HepG2 (cell line): Measurements from ENCODE around the gene HDAC8. TPM values are rescaled to one million over a fixed set of nuclear protein-coding genes. Genes with fewer than 3 reads are reported as not detected.

Source experiments
- ATAC-seq: fragments of 200-7000 bp; cut with Tn5 transposase; 3 replicates; pipeline ENCODE4 v1.9.1; 2020; ENCODE audit warnings: mild to moderate bottlenecking, moderate library complexity
- BruUV-seq: library from RNA; stranded (reverse); fragments of 400-500 nt; replicated peaks from 2 replicates; lab custom pipeline; 2021; lab: Mats Ljungman, UMichigan
- CTCF ChIA-PET: fragments of 300-600 bp; formaldehyde crosslinking; extraction: SDS; loops from one replicate; lab custom pipeline; 2021; ENCODE audit warnings: low total read pairs, inconsistent platforms, low intra/inter-chr PET ratio; lab: Yijun Ruan, JAX
- POLR2A ChIA-PET: fragments of 350-600 bp; sonication (Branson Sonifier 250); formaldehyde crosslinking; loops from one replicate; lab custom pipeline; 2020; ENCODE audit warnings: antibody characterized with exemption, inconsistent platforms; lab: Yijun Ruan, JAX
- DNase-seq: peaks from one replicate; pipeline ENCODE4 v3.0.0-alpha.2; 2015; ENCODE audit warnings: low spot score
- FAIRE-seq: peaks from 3 replicates; lab custom pipeline; 2011; peaks lifted over from hg19 to GRCh38; lab: Jason Lieb, UNC
- H2AFZ ChIP-seq: one replicate; pipeline ENCODE4 v1.6.1; 2011; ENCODE audit warnings: low read length, inconsistent platforms
- H3K27ac ChIP-seq: fragments of 300-600 bp; 3 replicates; pipeline ENCODE4 v1.8.0; 2011; ENCODE audit warnings: mixed run types, mild to moderate bottlenecking, mixed read lengths, low read length, inconsistent platforms; ENCODE audit not compliant: insufficient read depth; ENCODE audit errors: extremely low read length
- H3K27me3 ChIP-seq, 2 experiments: fragments of 200-600 bp in 1 of 2; 2 replicates in 1 of 2; 3 replicates in 1 of 2; pipeline versions ENCODE4 v1.6.0 to v1.8.0; 2011; ENCODE audit warnings: low read length in 2 of 2, mild to moderate bottlenecking in 2 of 2, moderate library complexity in 2 of 2, inconsistent platforms in 1 of 2; ENCODE audit not compliant: insufficient read depth in 2 of 2, control insufficient read depth in 1 of 2
- H3K36me3 ChIP-seq, 2 experiments: fragments of 200-600 bp in 1 of 2; replicated peaks in 1 of 2; 2 replicates in 1 of 2; 3 replicates in 1 of 2; pipeline versions ENCODE4 v1.5.1 to v1.8.0; 2011; ENCODE audit warnings: low read length in 2 of 2, inconsistent platforms in 1 of 2; ENCODE audit not compliant: insufficient read depth in 2 of 2, control insufficient read depth in 1 of 2
- H3K4me1 ChIP-seq: 2 replicates; pipeline ENCODE4 v1.5.1; 2012; ENCODE audit warnings: low read length, inconsistent platforms; ENCODE audit not compliant: insufficient read depth
- H3K4me2 ChIP-seq: 2 replicates; pipeline ENCODE4 v1.6.0; 2011; ENCODE audit warnings: low read depth, low read length, inconsistent platforms
- H3K4me3 ChIP-seq, 3 experiments: fragments of 200-600 bp in 1 of 3; sonication (generic), shearing (Covaris generic) in 1 of 3; replicated peaks in 1 of 3; 2 replicates each; pipeline ENCODE4 v1.5.1; 2011 to 2016; ENCODE audit warnings: low read length in 3 of 3, inconsistent platforms in 2 of 3, low read depth in 2 of 3, mild to moderate bottlenecking in 2 of 3, control low read depth in 1 of 3, mixed read lengths in 1 of 3; ENCODE audit not compliant: insufficient read depth in 1 of 3
- H3K79me2 ChIP-seq: one replicate; pipeline ENCODE4 v1.6.1; 2011; ENCODE audit warnings: low read length, inconsistent platforms; ENCODE audit not compliant: insufficient read depth
- H3K9ac ChIP-seq: 2 replicates; pipeline ENCODE4 v1.6.0; 2011; ENCODE audit warnings: mild to moderate bottlenecking, low read depth, low read length, inconsistent platforms; ENCODE audit not compliant: insufficient read depth
- H3K9me3 ChIP-seq: 2 replicates; pipeline ENCODE4 v1.5.1; 2012; ENCODE audit warnings: mild to moderate bottlenecking, low read length
- H4K20me1 ChIP-seq: 2 replicates; pipeline ENCODE4 v1.6.0; 2011; ENCODE audit warnings: inconsistent platforms, mild to moderate bottlenecking, low read length, moderate library complexity; ENCODE audit not compliant: insufficient read depth
- CREB1 ChIP-seq, 2 experiments: fragments of 450-650 bp in 1 of 2; IDR thresholded peaks; 2 replicates each; pipeline ENCODE4 v1.6.1; 2016 to 2017; ENCODE audit warnings: control low read depth in 1 of 2, mild to moderate bottlenecking in 1 of 2, missing compliant biosample characterization in 1 of 2, missing genetic modification characterization in 1 of 2
- HNF4A ChIP-seq: sonication (generic); formaldehyde crosslinking; IDR thresholded peaks from 2 replicates; pipeline ENCODE4 v1.4.0; 2020; ENCODE audit warnings: missing genetic modification reagents
- KLF15 ChIP-seq: sonication (generic); formaldehyde crosslinking; IDR thresholded peaks from 2 replicates; pipeline ENCODE4 v1.8.1; 2023; ENCODE audit warnings: borderline replicate concordance, mild to moderate bottlenecking, inconsistent platforms, missing genetic modification reagents, mixed read lengths
- NFKB2 ChIP-seq: sonication (generic); formaldehyde crosslinking; IDR thresholded peaks from 2 replicates; pipeline ENCODE4 v1.4.0; 2020; ENCODE audit warnings: missing genetic modification reagents, borderline replicate concordance
- REST ChIP-seq, 2 experiments: IDR thresholded peaks; 2 replicates each; pipeline ENCODE4 v1.6.1; 2011 to 2012; ENCODE audit warnings: low read length in 2 of 2, borderline replicate concordance in 1 of 2, low read depth in 1 of 2, mild to moderate bottlenecking in 1 of 2, moderate library complexity in 1 of 2
- ZC3H4 ChIP-seq: sonication (generic); formaldehyde crosslinking; IDR thresholded peaks from 2 replicates; pipeline ENCODE4 v1.4.0; 2020; ENCODE audit warnings: missing genetic modification reagents, borderline replicate concordance
- ZNF616 ChIP-seq: sonication (generic); formaldehyde crosslinking; IDR thresholded peaks from 2 replicates; pipeline ENCODE4 v1.5.0; 2020; ENCODE audit warnings: low read depth, mild to moderate bottlenecking, missing genetic modification reagents
- ZNF639 ChIP-seq: conservative IDR thresholded peaks from 2 replicates; pipeline ENCODE4 v1.6.1; 2018; ENCODE audit warnings: missing genetic modification reagents
- WGBS: methylation state at CpG from one replicate; pipeline ENCODE4 v1.1.6; 2017; ENCODE audit warnings: low lambda C conversion rate; 5-methylcytosine and 5-hydroxymethylcytosine counted together
- in situ Hi-C: cut with HindIII; loops from 2 replicates; pipeline ENCODE4 v1.10.0; 2017; ENCODE audit warnings: low pct_unique_long_range_greater_than_20kb; ENCODE audit not compliant: extremely low pct_ligation_motif_present
- intact Hi-C: fragments of 100-400 bp; cut with micrococcal nuclease; formaldehyde crosslinking; loops from one replicate; pipeline ENCODE4 v1.10.0; 2022; ENCODE audit not compliant: unreplicated experiment
- polyA plus RNA-seq, 8 experiments: library from polyadenylated mRNA; depleted of rRNA in 3 of 8; stranded (reverse) in 7 of 8; unstranded in 1 of 8; fragments of >200 nt; fragmentation: Illumina TruSeq in 4 of 8; extraction: Trizol in 4 of 8; gene quantifications; 2 replicates each; pipeline versions ENCODE4 v1.2.1 to v1.2.3, GENCODE V29; 2011 to 2016; ENCODE audit warnings: low read depth in 4 of 8, missing spikeins in 1 of 8, mixed read lengths in 1 of 8; ENCODE audit not compliant: insufficient read depth in 1 of 8
- total RNA-seq, 5 experiments: library from RNA; depleted of rRNA; stranded (reverse); fragments of >200 nt; fragmentation: Illumina TruSeq; extraction: Trizol; gene quantifications; 2 replicates each; pipeline ENCODE4 v1.2.3, GENCODE V29; 2016; ENCODE audit warnings: low read depth in 1 of 5

HDAC8 gene
- total and polyA plus RNA-seq, 2 of the 13 experiments (the other 11 are each of a cell fraction or from before 2014, with no cell fraction given), result 13.7 to 28.6 TPM

GRCh38 chrX:72317139-72317538 lies 255.5 kb downstream of the HDAC8 start:
- no TSS peak for BruUV-seq
- Histone ChIP-seq H3K36me3 (no peaks in the 10 kb centered on the region), H2AFZ (no peak overlapping the region), H3K9me3 (no peaks in the 10 kb centered on the region), H3K9ac (no peak overlapping the region), H3K27me3 (no peaks in the 10 kb centered on the region), H3K4me3 (no peak overlapping the region), H3K4me2 (no peak overlapping the region), H3K27ac (no peak overlapping the region)
- WGBS, result 36% methylated on average over 2 of the region's 4 CpGs
- FAIRE-seq (no peak), DNase-seq (no peak)
- ChIA-PET POLR2A (no interaction called here), CTCF (no interaction called here)
- intact Hi-C loops, result no loop called here
- TF ChIP-seq CREB1 (IDR thresholded peaks at IDR 0.05) (peak; percentile 7; the same call in 1 of the 2 replicates), CREB1 (CRISPR knock-in tag; IDR thresholded peaks at IDR 0.05) (no peak), ZNF616 (CRISPR knock-in tag) (no peak)
- TF ChIP-seq, all 625 proteins: peak for 1
- Histone ChIP-seq H3K79me2 (no peaks in the 10 kb centered on the region), H3K4me1 (peaks cover 9% of the 10 kb centered on the region; the same call in 1 of the 2 replicates), H4K20me1 (no peaks in the 10 kb centered on the region)
- in situ Hi-C loops, result no loop called here
- ATAC-seq, result no peak

GRCh38 chrX:72316408-72317110 lies 256.1 kb downstream of the HDAC8 start:
- H3K4me1 ChIP-seq, result peaks cover 9% of the 10 kb centered on the region; the same call in 1 of the 2 replicates
- H3K9ac ChIP-seq, result no peak overlapping the region
- H3K27me3 ChIP-seq, result no peaks in the 10 kb centered on the region
- no peak overlapping the region for H2AFZ ChIP-seq
- TF ChIP-seq ZNF639 (CRISPR knock-in tag) (no peak), NFKB2 (CRISPR knock-in tag) (no peak), KLF15 (CRISPR knock-in tag) (no peak), HNF4A (peak; percentile 22; the same call in 1 of the 2 replicates), ZC3H4 (no peak), REST (IDR thresholded peaks at IDR 0.05; ENCODE audit: borderline replicate concordance in 1 of 2, low read depth in 1 of 2, low read length in 2 of 2) (no peak)
- CTCF ChIA-PET, result no interaction called here
- POLR2A ChIA-PET, result interaction anchor here (0.6 kb wide), 1 partner anchor 104 kb away, joined by 3 read pairs; no protein-coding TSS in a partner anchor
- peak; percentile 56 for ATAC-seq
- no peaks in the 10 kb centered on the region for H3K79me2 ChIP-seq
- no TSS peak for BruUV-seq
- in situ Hi-C loops, result no loop called here
- no peak overlapping the region for H3K27ac ChIP-seq
- DNase-seq, result no peak
- peak; percentile 79 for FAIRE-seq
- H3K9me3 ChIP-seq, result no peaks in the 10 kb centered on the region
- no peak overlapping the region for H3K4me2 ChIP-seq
- intact Hi-C loops, result no loop called here
- H3K4me3 ChIP-seq, result no peak overlapping the region
- H4K20me1 ChIP-seq, result no peaks in the 10 kb centered on the region
- H3K36me3 ChIP-seq, result no peaks in the 10 kb centered on the region
- 27% methylated on average over 4 of the region's 12 CpGs for WGBS
